ENCODE data around the gene FHOD3.

FHOD3 gene

DNA sequence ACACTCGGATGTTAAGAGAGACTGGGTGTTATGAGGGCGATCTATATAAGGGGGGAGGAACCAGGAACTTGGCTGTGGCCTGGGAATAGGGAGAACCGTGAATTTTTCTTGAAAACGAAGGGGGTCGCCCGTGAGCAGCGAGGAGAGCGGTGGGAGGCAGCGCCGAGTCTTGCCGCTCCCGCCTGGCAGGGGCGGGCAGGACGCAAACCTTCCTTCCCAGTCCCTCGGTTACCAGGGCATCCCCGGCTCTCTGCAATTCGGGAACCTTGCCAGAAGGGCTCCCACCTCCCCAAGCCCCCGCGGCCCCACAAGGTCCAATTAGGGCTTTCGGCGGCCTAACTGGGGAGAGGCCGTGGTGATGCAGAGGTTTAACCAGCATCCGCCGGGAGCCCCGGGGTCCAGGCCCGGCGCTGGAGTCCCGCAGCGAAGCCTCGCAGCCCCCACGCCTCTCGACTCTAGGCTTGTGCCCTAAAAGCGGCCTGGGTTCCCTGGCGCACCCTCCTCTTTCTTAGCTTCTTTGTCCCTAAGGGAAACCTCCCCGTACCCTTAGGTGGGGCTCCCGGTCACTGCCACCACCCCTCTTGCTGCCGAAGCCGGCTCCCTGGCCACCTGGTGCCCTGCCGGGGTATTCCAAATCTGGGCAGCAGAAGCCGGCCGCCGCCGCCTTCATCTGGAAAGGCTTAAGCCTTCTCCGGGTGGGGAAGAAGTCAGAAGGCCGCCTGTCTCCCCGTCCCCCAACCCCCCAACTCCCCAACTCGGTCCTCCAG is 680 bp upstream of the FHOD3 start:
- DNase-seq = no peak

DNA sequence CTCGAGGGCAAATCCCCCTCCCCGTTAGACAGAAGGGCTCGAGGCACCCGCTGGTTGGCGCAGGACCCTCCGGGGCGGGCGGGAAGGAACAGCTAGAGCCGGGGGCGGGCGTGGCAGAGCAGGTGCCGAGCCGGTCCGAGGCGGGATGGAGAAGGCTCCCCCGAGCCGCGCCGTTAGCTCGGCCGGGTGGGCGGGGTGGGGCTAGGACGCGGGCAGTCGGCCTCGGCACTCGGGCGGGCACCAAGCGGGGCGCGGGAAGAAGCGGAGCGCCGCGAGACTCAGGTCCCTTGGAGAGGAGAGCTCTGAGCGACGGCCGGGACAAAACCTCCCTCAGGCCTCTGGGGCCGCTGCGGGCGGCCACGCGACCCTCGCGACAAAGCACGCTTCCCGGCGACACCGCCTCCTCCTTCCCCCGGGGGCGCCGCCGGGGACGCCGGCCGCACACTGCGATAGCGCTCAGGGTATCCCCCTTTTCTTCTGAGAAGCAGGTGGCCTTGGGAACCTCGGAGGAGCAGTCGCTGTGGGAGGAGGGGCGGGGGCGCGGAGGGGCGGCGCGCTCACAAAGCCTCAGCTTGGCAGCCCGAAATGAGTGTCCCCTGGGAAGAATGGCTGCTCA is 721 bp downstream of the FHOD3 start:
- DNase-seq = no peak

DNA sequence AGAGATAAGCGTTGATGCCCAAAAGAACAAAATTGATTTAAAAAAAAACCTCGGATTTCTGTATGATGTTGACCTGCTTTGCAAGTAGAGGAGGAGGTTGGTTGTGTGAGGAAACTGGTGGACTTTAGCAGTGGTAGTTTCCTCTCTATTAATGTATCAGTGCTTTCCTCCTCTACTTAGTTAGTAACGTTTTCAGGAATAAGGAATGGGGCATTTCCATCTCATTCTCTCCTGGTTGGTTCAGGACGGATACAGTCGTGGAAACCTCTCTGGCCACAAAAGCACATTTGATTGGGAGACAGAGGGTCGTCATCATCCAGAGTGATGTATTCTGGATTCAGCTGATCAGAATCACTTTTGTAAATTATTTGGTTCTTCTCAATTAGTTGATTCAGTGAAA is 1.5 kb downstream of the FHOD3 start:
- no peak for DNase-seq

DNA sequence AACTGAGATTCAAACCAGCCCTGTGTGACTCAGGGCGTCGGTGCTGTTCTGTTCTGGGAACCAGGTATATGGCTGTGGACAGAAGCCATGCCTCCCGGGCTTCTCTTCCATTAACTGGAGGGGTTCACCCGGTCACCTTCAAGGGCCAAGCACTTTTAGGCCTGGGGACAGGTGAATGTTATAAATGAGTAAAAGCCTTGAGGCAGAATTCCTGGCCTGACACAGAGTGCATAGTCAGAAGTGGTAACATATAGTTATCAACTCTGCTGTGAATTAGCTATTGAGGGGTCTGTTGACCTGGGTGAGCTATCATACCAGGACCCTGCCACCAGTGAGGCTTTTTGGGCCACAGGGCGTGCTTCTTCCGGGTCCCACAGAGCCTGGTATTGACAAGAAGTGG is 2.7 kb downstream of the FHOD3 start:
- no peak for DNase-seq

DNA sequence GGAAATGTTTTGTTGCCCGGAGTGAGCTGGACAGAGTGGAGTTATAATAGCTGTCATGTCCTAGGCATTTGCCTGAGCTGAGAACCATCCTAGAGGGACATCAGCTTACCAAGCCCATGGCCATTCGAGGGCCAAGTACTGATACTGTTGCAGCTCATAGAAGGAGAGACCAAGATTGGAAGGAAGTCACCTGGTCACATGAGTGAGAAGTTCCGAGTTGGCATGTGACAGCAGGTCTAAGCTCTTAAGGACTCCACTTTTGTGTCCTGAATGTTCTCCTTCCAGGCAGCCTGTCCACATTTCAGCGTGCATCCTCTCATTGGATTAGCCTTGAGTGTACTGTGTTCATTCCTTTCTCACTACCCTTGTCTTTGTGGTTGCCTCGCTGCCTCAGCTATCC is 4.4 kb downstream of the FHOD3 start:
- DNase-seq = no peak

DNA sequence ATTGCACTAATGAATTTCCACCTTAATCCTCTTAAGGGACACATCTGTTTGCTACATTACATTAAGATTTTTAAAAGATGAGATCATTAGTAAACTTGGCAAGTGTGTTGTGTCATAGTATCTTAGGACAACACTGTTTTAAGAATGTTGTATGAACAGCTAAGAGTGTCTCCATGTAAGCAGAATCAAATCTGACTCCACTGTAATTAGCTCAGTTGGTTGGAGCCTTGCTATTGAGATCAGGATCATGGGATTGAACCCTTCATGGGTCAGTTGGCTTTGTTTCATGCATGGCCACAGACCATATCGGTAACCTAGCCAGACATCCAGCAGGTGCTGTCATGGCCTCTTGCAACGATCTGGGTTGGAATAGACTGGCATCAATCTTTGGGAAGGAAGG is 5.2 kb downstream of the FHOD3 start:
- DNase-seq = no peak

DNA sequence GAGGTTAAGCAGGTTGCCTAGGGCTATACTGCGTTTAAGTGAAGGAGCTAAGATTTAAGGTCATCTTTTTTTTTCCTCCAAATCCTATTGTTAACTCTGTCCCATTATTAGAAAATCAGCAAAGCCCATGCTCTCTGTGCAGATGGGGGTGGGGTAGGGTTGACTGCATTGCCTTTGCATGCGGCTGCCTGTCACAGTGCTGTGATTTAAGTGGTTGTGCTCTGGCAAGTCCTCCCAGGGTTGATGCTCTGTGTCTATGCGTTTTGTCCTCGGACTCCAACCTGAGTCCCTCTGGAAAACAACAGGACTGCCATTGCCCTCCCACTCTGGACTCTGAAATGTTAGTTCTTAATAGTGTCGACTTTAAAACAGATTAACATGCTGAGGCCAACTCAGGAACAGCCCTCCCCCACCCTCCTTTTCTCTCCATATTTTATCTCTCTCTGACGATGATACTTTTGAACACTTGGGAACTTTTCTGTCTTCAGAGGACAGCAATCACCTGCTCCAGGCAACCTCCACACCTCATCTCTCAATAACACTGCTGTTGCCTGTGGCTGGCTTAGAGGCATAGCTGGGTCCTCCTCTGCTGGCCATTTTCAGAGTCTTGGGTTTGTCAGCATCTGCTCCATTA is 5.8 kb downstream of the FHOD3 start:
- DNase-seq = no peak

DNA sequence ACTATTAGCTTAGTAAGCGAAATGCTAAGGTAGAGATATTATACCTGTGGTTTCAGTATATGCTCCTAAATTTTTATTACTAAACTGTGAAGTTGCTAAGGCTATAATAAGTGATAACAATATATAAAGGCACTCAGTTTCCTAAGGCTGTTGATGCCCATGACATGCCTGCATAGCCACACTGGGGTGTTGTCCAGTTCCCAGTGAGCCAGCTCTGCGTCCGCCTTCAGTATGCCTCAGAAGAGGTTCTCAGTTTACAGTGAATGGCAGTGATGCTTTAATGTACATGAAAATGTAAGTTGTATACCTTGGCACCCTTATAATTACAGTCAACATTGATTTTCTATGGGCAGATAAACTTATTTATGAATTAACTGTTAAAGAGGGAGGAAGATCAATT is 7.2 kb downstream of the FHOD3 start:
- no peak for DNase-seq

DNA sequence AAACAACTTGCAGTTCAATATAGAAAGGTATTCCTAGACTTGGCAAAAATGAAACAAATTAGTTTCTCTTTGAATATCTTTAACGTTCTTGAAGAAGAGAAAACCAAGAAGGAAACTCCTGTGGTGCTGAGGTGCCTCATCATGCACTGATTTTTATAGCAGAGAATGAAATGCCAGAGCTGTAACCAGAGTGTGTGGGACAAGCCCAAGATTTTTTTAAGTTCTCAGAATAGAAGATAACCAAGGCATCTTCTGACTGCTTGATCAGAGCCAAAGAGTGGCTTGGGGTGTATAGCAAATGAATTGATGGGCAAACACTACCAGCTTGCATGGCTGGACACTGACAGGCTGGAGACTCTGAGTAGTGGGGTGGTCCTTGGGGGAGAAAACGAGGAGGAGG is 7.9 kb downstream of the FHOD3 start:
- no peak for DNase-seq

DNA sequence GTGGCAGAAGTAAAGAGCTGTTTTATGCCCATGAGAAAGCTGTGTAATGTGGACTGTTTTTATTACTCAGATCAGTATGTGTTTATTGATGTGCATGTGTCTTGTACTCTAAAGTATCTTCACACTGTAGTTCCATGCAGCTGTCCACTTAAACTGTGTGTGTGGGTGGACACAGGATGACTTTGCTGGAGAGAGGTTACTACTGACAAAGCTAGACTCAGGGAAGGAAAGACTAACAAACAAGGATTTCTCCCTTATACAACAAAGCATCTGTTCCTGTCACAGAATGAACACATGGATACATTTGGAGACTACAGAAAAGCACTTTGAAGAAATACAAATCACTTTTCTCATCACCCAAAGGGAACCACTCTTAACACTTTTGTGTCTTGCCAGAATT is 10.0 kb downstream of the FHOD3 start:
- DNase-seq = no peak

DNA sequence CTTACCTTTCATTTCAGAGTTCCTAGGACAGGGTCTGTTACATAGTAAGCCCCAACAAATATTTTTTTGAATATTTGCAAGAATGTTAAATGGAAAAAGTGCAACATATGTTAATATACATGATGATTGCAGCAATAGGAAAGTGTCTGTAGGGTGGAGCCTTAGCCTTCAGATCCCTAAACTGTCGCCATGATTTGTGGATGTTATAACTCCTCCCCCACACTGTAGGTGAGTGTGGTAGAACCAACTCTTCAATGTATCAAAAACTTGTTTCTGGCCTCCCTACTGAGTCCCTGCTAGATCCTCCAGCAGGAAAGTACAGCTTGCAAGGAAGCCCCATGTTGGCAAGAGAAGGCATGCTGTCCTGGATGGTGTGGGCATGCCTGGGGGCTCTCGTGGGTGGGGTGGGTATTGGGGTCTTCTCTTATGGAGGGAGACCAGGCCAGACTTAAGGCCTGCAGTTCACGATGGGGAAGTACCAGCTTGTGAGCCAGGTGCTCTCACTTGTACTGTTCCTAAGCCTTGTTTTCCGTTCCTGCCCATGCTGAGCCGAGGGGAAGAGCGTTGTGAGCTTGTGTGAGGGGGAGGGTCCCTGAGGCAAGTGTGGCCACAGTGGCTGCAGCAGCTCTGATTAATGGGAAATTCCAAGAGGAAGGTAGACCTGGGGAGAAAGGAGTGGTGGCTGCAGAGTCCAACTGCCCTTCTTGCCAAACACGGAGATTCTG is 11.4 kb downstream of the FHOD3 start:
- DNase-seq = no peak

DNA sequence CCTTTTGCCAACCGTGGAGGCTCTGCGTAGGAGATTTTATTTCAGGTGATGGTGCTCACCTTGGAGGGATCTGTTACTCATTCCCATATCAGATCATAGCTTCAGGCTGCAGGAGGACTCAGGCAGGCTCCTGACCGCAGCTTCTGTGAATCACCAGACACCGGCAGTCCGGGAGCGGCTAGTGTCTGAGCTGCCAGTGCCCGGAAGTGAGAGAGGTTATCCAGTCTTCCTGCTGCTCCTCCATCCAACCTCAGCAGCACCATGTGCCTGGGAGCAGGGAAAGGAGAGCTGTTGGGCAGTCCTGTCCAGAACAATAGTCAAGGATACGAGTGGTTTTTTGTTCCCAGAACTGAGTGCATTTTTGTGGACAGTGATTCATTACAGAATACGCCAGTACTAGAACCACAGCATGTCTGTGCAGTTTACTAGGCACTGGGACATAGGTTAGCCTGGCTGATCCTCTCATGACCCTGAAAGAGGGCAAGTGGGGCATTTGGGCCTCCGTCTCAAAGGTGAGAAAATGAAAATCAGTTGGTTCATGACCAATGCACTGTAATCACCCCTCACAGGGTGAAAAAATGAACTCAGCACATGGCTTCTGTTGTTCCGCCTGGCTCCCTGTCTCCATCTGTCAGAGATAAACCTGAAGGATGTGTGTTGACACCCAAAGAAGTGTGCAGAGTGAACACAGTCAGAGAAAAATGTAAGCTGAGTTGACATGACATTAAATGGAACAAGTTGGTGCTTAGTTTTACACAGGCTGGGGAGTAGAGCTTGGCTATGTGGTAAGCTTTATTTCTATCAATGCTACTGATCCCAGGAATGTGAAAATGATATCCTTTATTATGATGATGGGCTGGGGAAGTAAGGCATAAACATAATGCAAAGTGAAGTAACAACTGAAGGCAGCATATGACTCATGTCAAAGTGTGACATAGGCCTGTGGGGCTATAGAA is 12.2 kb downstream of the FHOD3 start:
- no peak for DNase-seq

DNA sequence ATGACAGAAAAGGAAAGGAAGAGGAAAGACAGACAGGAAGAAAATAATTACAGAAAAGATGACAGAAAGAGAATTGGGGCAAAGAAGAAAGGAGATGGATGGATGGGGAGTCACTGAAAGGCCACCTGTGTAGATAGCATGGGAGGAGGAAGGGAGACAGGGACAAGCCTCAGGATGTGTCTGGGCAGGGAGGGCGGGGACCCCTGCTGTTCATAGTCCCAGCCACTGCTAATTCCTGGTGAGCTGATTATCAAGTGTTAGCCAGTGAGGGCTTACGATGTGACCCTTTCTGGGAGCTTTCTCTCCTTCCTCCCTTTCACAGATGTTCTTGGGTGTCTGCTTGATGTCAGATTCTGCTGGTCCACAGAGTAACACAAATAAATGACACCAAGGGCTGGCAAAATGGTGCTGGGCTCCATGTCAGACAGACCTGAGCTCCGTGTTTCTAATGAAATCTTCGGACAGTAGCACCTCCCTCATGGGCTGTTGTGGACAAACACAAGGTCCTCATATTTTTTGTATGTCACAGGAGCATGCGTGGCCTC is 13.6 kb downstream of the FHOD3 start:
- DNase-seq = no peak

DNA sequence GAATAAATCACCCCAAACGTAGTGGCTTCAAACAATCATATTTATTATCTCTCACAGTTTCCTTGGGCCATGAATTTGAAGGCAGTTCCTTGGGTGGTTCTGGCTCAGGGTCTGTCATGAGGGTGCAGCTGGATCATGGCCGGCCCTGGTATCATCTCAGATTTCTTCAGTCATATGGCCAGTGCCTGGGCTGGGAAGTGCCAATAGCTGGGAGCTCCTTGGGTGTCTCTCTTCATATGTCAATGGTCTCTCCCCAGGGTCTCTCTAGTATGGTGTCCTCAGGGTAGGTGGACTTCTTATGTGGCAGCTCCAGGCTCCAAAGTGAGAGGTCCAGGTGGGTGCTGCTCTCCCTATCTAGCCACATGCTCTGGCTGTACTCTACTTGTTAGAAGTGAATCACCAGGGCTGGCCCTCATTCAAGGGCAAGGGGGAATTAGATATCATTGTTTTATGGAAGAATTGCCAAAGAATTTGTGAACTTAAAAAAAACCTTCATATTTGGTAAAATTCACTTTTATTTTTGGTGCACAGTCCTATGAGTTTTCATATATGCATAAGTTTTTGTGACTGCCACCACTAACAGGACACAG is 15.4 kb downstream of the FHOD3 start:
- DNase-seq = no peak

DNA sequence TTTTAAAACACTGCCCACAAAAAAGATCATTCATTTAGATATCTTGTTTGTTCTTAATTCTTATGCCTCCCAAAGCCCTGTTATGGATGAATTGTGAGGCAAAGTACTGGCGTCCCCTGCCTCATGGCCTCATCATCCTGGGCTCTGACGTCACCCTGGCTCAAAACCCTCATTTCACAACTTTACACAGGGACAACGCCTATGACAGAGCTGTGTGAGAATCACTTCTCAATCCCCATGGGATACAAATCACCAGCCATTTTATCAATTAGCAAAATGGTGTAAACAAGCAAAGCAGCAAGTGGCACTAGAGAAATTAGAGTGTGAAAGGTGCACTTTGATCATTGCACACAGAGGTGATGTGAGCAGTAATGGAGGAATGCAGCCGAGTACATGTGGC is 16.6 kb downstream of the FHOD3 start:
- no peak for DNase-seq

DNA sequence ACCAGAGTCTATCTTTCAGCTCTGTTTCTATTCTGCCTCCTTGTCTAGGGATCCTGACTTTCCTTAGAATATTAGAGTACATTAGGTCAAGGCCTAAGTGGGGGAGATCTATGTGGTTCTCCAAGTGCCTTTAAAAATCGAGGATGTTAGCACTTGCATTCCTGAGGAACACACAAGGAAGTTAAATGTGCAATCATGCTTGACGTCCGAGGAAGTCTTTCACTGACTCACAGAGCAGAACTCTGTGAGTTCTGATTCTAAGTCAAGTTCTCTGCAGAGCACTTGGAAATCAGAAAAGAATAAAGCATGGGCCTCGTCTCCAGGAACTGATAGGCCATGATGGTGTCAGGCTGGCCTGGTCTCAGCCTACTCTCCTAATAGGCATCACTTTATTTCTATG is 17.2 kb downstream of the FHOD3 start:
- no peak for DNase-seq

DNA sequence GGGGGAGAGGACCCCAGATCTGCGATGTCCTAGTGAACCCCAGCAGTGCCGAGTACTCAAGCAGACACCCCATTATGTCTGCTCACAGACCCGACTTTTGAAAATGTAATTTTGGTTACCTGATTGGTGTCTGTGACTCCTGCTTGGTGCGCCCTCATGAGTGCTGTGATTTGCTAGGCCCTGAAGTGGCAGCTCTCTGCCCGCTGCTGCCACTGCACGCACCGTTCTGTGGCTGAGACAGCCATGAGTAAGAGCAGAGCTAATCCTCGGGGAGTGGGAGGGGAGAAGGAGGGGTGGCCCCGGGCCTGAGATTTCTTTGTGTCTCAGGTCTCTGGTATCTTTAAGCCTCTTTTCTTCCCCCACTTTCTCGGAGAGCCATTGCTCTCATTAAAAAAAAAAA is 18.2 kb downstream of the FHOD3 start:
- no peak for DNase-seq

DNA sequence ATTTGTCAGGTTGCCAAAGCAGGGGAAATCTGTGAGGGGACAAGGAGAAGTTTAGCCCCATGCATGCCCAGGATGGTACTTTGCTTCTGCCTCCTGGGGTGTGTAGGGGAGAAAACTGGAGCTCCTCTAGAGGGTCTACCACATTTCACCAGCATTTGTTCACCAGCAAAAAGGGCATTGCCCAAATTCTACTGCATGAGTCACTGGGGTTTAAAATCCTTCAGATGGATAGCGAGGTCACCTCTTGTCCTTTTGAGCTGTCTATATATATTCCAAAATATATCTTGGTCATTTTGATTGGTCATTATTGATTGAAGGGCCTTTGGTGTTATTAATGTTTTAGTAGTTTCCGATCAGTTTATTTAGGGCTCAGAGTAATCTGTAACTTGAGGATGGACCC is 18.7 kb downstream of the FHOD3 start:
- DNase-seq = no peak

DNA sequence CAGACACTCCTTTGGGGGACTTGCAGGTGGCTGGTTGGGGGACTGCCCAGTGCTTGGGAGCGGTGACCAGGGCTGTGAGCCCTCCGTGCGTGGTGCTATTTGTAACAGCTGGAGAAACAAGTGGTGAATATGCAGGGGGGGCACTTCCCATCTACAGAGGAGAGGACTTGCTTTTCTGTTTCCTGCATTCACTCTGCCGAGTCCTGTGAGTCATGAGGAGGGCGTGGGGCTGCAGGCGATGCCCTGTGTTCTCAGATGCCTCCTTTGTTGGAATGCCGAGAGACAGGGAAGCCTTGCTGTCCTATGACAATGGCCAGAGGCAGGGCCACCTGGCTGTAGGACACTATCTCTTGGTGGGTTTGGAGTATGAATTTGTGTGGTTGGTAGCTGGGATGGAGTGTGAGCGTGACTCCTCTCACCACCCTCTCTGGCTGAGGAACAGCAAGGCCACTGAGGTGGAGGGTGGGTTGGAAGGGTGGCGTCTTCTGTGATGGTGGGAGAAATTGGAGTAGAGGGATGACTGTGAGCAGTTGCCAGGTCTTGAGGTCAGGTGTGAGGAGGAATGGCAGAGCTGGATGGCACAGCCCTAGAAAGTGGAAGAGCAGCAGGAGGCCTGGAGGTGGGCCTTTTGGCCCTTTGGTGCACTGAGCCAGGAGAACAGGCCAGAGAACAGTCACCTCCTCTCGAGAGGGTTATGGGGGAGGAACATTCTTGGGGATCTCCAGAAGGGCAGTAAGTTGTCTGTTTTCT is 24.3 kb downstream of the FHOD3 start:
- no peak for DNase-seq

DNA sequence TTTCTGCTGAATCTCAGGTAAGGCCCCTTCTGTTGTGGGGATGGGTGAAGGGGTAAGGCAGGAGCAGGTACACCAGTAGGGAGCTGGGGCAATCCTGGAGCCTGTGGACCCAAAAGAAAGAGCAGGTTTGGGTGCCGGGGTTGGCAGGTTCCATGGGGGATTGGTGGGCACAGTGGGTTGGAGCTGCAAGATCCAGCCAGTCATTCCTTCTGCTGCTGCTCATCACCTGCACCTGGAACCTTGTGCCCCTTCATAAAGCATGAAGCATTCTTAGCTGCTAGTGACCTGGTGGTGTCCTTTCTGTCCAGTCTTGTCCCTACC is 24.9 kb downstream of the FHOD3 start:
- no peak for DNase-seq

DNA sequence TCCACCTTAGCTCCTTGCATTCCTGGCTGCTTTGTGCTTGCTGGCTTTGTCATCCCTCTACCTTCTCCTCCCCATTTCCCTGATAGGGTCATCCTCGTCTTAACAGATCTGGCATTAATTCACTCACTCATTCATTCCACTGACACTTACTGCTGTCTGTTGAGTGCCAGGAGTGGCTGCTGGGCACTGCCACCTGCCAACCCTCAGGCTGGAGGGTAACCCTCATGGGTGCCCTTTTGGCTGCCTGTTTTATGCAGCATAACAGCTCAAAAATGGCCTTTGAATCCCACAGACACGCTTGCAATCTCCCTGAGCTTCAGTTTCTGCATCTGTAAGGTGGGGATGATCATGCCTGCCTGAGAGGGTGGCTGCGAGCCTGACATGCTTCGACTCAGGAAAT is 25.2 kb downstream of the FHOD3 start:
- DNase-seq = no peak

All from stimulated activated CD4-positive, alpha-beta T cell treated with anti-CD3 and anti-CD28 coated beads, Interleukin-4, amount 100 ng/mL, for 1 hour (primary cell).